ENCODE data around the gene HPS3.

The HPS3 gene

DNA sequence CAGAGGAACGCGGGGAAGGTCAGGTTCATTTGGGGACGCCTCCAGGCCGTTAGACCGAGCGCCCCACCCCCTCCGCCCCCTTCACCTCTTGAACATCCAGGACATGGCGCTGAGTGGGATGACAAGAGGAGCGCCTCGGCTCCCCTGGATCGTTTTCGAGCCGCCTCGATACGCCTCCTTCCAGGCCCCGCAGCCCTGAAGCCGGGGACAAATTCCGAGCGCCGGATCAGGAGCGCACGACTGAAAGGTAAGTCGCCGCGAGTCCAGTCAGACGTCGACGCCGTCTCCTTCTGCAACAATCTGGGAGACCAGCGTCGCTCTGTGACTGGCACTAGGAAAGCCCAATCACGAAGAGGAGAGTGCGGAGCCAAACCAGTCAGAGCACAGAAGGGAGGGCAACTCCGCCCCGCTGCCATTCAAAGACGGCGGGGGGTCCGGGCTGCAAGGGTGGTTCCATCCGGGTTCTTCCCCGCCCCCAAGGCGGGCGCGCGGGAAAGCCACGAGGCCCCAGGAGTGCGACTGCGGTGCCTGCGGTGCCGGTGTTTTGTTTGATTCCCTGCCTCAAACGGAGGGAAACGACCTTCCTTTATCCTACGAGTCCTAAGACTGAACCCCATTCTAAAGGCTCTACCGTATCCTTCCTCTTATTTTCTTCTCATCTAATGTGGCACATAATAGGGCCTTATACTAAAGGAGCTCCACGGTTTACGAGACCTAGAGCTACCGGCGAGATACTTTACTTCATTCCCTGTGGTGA lies 43.0 kb upstream of the HPS3 start, which contains the start of gene HLTF:
Gene HLTF, minus strand, starts transcription at position 302 of the 757 bp plus-strand sequence. Its CDS starts 197 bp downstream, at position 105.
- peaks cover 5 to 8% (median 6%) of the 10 kb centered on the region in 4 experiments for H3K36me3 ChIP-seq (ENCODE audit: control insufficient read depth in 4 of 4, insufficient read depth in 4 of 4, low read length in 3 of 4)
- ChIA-PET POLR2A (no interaction called here), CTCF (interaction anchor here (1.3 to 2.1 kb wide), 3 partner anchors 8 to 189 kb away, joined by 3 to 6 read pairs (median 3); no protein-coding TSS in a partner anchor)
- no peaks in the 10 kb centered on the region for H3K9me3 ChIP-seq (ENCODE audit: control extremely low read depth in 1 of 5, control insufficient read depth in 4 of 5, insufficient read depth in 2 of 5, low read depth in 1 of 5, low read length in 4 of 5)
- H3K4me1 ChIP-seq (ENCODE audit: control extremely low read depth in 1 of 4, control insufficient read depth in 4 of 4, insufficient read depth in 4 of 4, low read length in 3 of 4) = peaks cover 0 to 15% (median 8%) of the 10 kb centered on the region in 4 experiments
- H3K27ac ChIP-seq (ENCODE audit: insufficient read depth in 1 of 2, low read depth in 1 of 2, low read length in 2 of 2, poor library complexity in 1 of 2, severe bottlenecking in 2 of 2) = peak within 1 kb of the TSS; percentile 74 to 81
- DNase-seq = peak; percentile 98 to 99 (median 98)
- no peaks in the 10 kb centered on the region for H3K27me3 ChIP-seq (replicated peaks in 2 of 5; ENCODE audit: control insufficient read depth in 4 of 5, insufficient read depth in 5 of 5, low read length in 4 of 5)
- H3K4me3 ChIP-seq (ENCODE audit: control insufficient read depth in 1 of 7, extremely low read depth in 1 of 7, insufficient read depth in 4 of 7, low read depth in 2 of 7, low read length in 6 of 7) = peak within 1 kb of the TSS; percentile 79 to 99 (median 96)
- 7% methylated on average over 54 of the region's 57 CpGs for WGBS (ENCODE audit: insufficient coverage)

DNA sequence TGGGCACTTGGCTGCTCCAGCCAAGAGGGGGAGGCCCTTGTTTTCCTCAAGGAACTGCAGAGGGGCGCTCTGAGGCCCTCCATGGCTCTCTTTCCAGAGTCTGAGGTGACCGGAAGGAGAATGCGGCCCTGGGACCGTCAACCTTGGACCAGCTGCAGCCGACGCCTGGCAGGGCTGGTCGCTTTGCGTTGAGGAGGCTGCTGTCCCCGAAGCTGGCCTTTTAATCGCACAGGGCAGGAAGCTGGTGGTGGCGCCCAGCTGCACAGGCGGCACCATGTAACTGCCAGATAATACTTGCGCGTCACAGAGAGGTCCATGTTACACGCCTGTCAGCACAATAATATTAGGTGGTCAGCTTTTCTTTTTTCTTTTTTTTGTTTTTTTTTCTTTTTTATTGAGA lies 42.2 kb upstream of the HPS3 start:
- POLR2A ChIA-PET = no interaction called here
- 99% methylated on average over 14 of the region's 15 CpGs for WGBS (ENCODE audit: insufficient coverage)

DNA sequence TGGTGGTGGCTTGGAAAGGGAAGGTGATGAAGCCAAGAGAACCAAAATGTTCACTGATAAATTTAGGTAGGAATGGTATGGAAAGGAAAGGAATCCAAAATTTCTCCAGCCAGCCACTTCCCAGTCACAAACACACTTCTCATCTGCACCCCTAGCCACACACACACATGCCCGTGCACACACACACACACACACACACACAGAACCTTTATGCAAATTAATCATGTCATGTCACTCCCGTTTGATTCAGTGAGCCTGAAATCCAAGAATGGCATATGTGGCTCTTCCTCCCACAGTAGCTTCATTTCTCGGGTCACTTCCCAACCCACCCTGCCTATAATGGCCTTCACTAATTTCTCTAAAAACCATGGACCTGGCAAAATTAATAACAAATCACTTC lies 40.0 kb upstream of the HPS3 start:
- no peaks in the 10 kb centered on the region for H3K27me3 ChIP-seq (replicated peaks in 2 of 5; ENCODE audit: control insufficient read depth in 4 of 5, insufficient read depth in 5 of 5, low read length in 4 of 5)
- 80% methylated on average over 1 of the region's 3 CpGs for WGBS (ENCODE audit: insufficient coverage)
- no peak for DNase-seq
- peaks cover 0 to 13% (median 8%) of the 10 kb centered on the region in 4 experiments for H3K4me1 ChIP-seq (ENCODE audit: control extremely low read depth in 1 of 4, control insufficient read depth in 4 of 4, insufficient read depth in 4 of 4, low read length in 3 of 4)
- peaks cover 0 to under 1% (median under 1%) of the 10 kb centered on the region in 4 experiments for H3K36me3 ChIP-seq (ENCODE audit: control insufficient read depth in 4 of 4, insufficient read depth in 4 of 4, low read length in 3 of 4)
- no peak overlapping the region for H3K27ac ChIP-seq (ENCODE audit: insufficient read depth in 1 of 2, low read depth in 1 of 2, low read length in 2 of 2, poor library complexity in 1 of 2, severe bottlenecking in 2 of 2)
- H3K9me3 ChIP-seq (ENCODE audit: control extremely low read depth in 1 of 5, control insufficient read depth in 4 of 5, insufficient read depth in 2 of 5, low read depth in 1 of 5, low read length in 4 of 5) = no peaks in the 10 kb centered on the region
- CTCF ChIA-PET = no interaction called here
- POLR2A ChIA-PET = no interaction called here
- no peak overlapping the region for H3K4me3 ChIP-seq (ENCODE audit: control insufficient read depth in 1 of 7, extremely low read depth in 1 of 7, insufficient read depth in 4 of 7, low read depth in 2 of 7, low read length in 6 of 7)

More for the DNA sequence above, 42.2 kb upstream of the HPS3 start:
- CTCF ChIA-PET = interaction anchor here (1.6 to 2.1 kb wide), 2 partner anchors 32 to 189 kb away, joined by 3 to 6 read pairs; no protein-coding TSS in a partner anchor
- Histone ChIP-seq H3K27me3 (replicated peaks in 2 of 5; ENCODE audit: control insufficient read depth in 4 of 5, insufficient read depth in 5 of 5, low read length in 4 of 5) (no peaks in the 10 kb centered on the region), H3K9me3 (ENCODE audit: control extremely low read depth in 1 of 5, control insufficient read depth in 4 of 5, insufficient read depth in 2 of 5, low read depth in 1 of 5, low read length in 4 of 5) (no peaks in the 10 kb centered on the region), H3K4me3 (ENCODE audit: control insufficient read depth in 1 of 7, extremely low read depth in 1 of 7, insufficient read depth in 4 of 7, low read depth in 2 of 7, low read length in 6 of 7) (no peak overlapping the region), H3K27ac (ENCODE audit: insufficient read depth in 1 of 2, low read depth in 1 of 2, low read length in 2 of 2, poor library complexity in 1 of 2, severe bottlenecking in 2 of 2) (no peak overlapping the region), H3K36me3 (ENCODE audit: control insufficient read depth in 4 of 4, insufficient read depth in 4 of 4, low read length in 3 of 4) (peaks cover 2 to 5% (median 4%) of the 10 kb centered on the region in 4 experiments), H3K4me1 (ENCODE audit: control extremely low read depth in 1 of 4, control insufficient read depth in 4 of 4, insufficient read depth in 4 of 4, low read length in 3 of 4) (peaks cover 0 to 15% (median 8%) of the 10 kb centered on the region in 4 experiments)
- DNase-seq = no peak

DNA sequence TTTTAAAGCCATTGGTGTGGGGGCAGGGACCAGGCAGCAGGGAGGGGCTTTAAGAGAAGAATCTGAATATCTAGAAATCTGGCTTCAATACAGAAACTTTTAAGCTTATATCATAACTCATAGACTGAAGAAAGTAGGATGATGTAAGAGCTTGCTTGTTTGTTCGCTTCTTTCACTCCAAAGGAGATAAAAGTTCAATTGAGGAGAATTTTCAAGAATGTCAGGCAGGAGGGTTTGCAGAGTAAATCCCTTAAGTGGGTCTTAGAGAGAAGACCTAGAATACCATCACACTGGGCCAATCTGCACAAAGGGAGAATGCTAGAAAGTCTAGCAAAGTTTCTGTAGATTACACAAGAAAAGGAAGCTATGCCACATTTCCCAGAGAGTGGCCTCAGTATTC lies 39.0 kb upstream of the HPS3 start:
- H3K4me3 ChIP-seq (ENCODE audit: control insufficient read depth in 1 of 7, extremely low read depth in 1 of 7, insufficient read depth in 4 of 7, low read depth in 2 of 7, low read length in 6 of 7) = no peak overlapping the region
- ChIA-PET POLR2A (no interaction called here), CTCF (interaction anchor here (1.9 kb wide), 1 partner anchor 30 kb away, joined by 4 read pairs; no protein-coding TSS in a partner anchor)
- H3K27me3 ChIP-seq (replicated peaks in 2 of 5; ENCODE audit: control insufficient read depth in 4 of 5, insufficient read depth in 5 of 5, low read length in 4 of 5) = no peaks in the 10 kb centered on the region
- WGBS (ENCODE audit: insufficient coverage) = no CpG with 5 or more reads among the region's 1 CpG
- no peak for DNase-seq
- H3K27ac ChIP-seq (ENCODE audit: insufficient read depth in 1 of 2, low read depth in 1 of 2, low read length in 2 of 2, poor library complexity in 1 of 2, severe bottlenecking in 2 of 2) = no peak overlapping the region
- no peaks in the 10 kb centered on the region for H3K9me3 ChIP-seq (ENCODE audit: control extremely low read depth in 1 of 5, control insufficient read depth in 4 of 5, insufficient read depth in 2 of 5, low read depth in 1 of 5, low read length in 4 of 5)
- no peaks in the 10 kb centered on the region for H3K36me3 ChIP-seq (ENCODE audit: control insufficient read depth in 4 of 4, insufficient read depth in 4 of 4, low read length in 3 of 4)
- H3K4me1 ChIP-seq (ENCODE audit: control extremely low read depth in 1 of 4, control insufficient read depth in 4 of 4, insufficient read depth in 4 of 4, low read length in 3 of 4) = peaks cover 0 to 4% (median 1%) of the 10 kb centered on the region in 4 experiments

DNA sequence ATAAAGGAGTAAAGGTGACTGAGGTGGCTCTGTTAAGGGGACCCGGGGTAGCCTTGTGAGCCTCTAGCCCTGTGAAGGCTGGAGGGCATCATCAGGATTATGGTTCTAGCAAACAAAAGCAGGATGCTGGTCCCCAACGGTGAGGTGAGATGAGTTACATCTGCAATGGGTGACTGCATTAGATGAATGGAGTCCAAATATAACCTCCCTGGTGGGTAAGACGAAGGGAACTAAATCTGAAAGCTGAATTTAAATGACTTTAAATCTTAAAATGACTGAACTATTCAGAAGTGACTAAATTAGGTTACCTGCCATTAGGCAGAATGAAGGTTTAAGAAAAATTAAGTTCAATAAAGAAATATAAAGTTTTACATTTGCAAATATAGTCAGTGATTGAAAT lies 38.5 kb upstream of the HPS3 start:
- Histone ChIP-seq H3K4me3 (ENCODE audit: control insufficient read depth in 1 of 7, extremely low read depth in 1 of 7, insufficient read depth in 4 of 7, low read depth in 2 of 7, low read length in 6 of 7) (no peak overlapping the region), H3K36me3 (ENCODE audit: control insufficient read depth in 4 of 4, insufficient read depth in 4 of 4, low read length in 3 of 4) (no peaks in the 10 kb centered on the region), H3K4me1 (ENCODE audit: control extremely low read depth in 1 of 4, control insufficient read depth in 4 of 4, insufficient read depth in 4 of 4, low read length in 3 of 4) (peaks cover 0 to 2% (median 0%) of the 10 kb centered on the region in 4 experiments), H3K9me3 (ENCODE audit: control extremely low read depth in 1 of 5, control insufficient read depth in 4 of 5, insufficient read depth in 2 of 5, low read depth in 1 of 5, low read length in 4 of 5) (no peaks in the 10 kb centered on the region), H3K27ac (ENCODE audit: insufficient read depth in 1 of 2, low read depth in 1 of 2, low read length in 2 of 2, poor library complexity in 1 of 2, severe bottlenecking in 2 of 2) (no peak overlapping the region), H3K27me3 (replicated peaks in 2 of 5; ENCODE audit: control insufficient read depth in 4 of 5, insufficient read depth in 5 of 5, low read length in 4 of 5) (no peaks in the 10 kb centered on the region)
- 80% methylated on average over 1 of the region's 3 CpGs for WGBS (ENCODE audit: insufficient coverage)
- POLR2A ChIA-PET = no interaction called here
- CTCF ChIA-PET = interaction anchor here (1.9 kb wide), 1 partner anchor 30 kb away, joined by 4 read pairs; no protein-coding TSS in a partner anchor
- no peak for DNase-seq

DNA sequence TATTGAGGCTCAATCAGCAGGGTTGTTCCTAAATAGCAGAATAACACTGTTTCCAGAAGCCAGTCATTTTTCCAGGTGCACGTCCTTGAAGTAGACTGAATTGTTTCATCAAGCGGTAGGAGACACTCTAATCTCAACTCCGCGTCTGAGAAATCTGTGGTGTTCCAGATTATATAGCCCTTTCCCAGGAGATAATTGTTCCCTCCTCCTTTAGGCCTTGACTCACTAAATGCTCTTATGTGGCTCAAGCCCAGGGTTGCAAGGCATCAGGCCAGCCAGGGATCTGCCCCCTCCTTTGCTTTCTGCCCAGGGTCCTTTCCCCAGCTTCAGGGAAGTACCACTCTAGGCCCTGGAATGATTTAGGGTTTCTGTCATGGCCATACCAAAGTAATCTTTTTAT lies 37.5 kb upstream of the HPS3 start:
- CTCF ChIA-PET = interaction anchor here (1.9 kb wide), 1 partner anchor 29 kb away, joined by 4 read pairs; no protein-coding TSS in a partner anchor
- no peak overlapping the region for H3K27ac ChIP-seq (ENCODE audit: insufficient read depth in 1 of 2, low read depth in 1 of 2, low read length in 2 of 2, poor library complexity in 1 of 2, severe bottlenecking in 2 of 2)
- no peak for DNase-seq
- POLR2A ChIA-PET = interaction anchor here (0.6 kb wide), 1 partner anchor 295 kb away, joined by 5 read pairs; no protein-coding TSS in a partner anchor
- WGBS (ENCODE audit: insufficient coverage) = 96% methylated on average over 4 of the region's 4 CpGs
- H3K36me3 ChIP-seq (ENCODE audit: control insufficient read depth in 4 of 4, insufficient read depth in 4 of 4, low read length in 3 of 4) = no peaks in the 10 kb centered on the region
- H3K9me3 ChIP-seq (ENCODE audit: control extremely low read depth in 1 of 5, control insufficient read depth in 4 of 5, insufficient read depth in 2 of 5, low read depth in 1 of 5, low read length in 4 of 5) = no peaks in the 10 kb centered on the region
- no peaks in the 10 kb centered on the region for H3K4me1 ChIP-seq (ENCODE audit: control extremely low read depth in 1 of 4, control insufficient read depth in 4 of 4, insufficient read depth in 4 of 4, low read length in 3 of 4)
- no peaks in the 10 kb centered on the region for H3K27me3 ChIP-seq (replicated peaks in 2 of 5; ENCODE audit: control insufficient read depth in 4 of 5, insufficient read depth in 5 of 5, low read length in 4 of 5)
- no peak overlapping the region for H3K4me3 ChIP-seq (ENCODE audit: control insufficient read depth in 1 of 7, extremely low read depth in 1 of 7, insufficient read depth in 4 of 7, low read depth in 2 of 7, low read length in 6 of 7)

DNA sequence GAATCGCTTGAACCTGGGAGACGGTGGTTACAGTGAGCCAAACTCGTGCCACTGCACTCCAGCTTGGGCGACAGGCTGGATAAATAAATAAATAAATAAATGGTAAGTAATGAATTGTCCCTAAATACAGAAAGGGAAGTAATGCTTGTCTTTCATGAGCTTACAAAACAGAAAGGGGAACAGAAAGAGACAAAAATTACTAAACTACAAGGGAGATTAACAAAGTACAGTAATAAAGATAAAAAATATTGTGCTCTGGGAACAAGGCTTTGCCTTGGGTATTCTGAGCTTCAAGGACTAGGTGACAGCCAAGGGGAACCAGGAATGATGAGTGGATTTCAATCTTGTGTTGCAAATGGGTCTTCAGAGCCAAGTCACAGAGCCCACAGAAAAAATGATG lies 34.0 kb upstream of the HPS3 start:
- ChIA-PET CTCF (no interaction called here), POLR2A (no interaction called here)
- no peaks in the 10 kb centered on the region for H3K9me3 ChIP-seq (ENCODE audit: control extremely low read depth in 1 of 5, control insufficient read depth in 4 of 5, insufficient read depth in 2 of 5, low read depth in 1 of 5, low read length in 4 of 5)
- 100% methylated on average over 2 of the region's 4 CpGs for whole genome bisulfite sequencing (ENCODE audit: insufficient coverage)
- peak in 2 of 3 donors; percentile 10 for DNase-seq
- no peak overlapping the region for H3K27ac ChIP-seq (ENCODE audit: insufficient read depth in 1 of 2, low read depth in 1 of 2, low read length in 2 of 2, poor library complexity in 1 of 2, severe bottlenecking in 2 of 2)
- H3K36me3 ChIP-seq (ENCODE audit: control insufficient read depth in 4 of 4, insufficient read depth in 4 of 4, low read length in 3 of 4) = no peaks in the 10 kb centered on the region
- no peaks in the 10 kb centered on the region for H3K4me1 ChIP-seq (ENCODE audit: control extremely low read depth in 1 of 4, control insufficient read depth in 4 of 4, insufficient read depth in 4 of 4, low read length in 3 of 4)
- no peaks in the 10 kb centered on the region for H3K27me3 ChIP-seq (replicated peaks in 2 of 5; ENCODE audit: control insufficient read depth in 4 of 5, insufficient read depth in 5 of 5, low read length in 4 of 5)
- H3K4me3 ChIP-seq (ENCODE audit: control insufficient read depth in 1 of 7, extremely low read depth in 1 of 7, insufficient read depth in 4 of 7, low read depth in 2 of 7, low read length in 6 of 7) = no peak overlapping the region
